ENCODE measurements around the gene PHGDH. TPM values are rescaled to one million over a fixed set of nuclear protein-coding genes. Genes with fewer than 3 reads are reported as not detected.

Gene PHGDH
- total RNA-seq, 1 donor from 2014 or later: 151 TPM

- Mint-ChIP-seq H3K27ac (no peak overlapping the region), H3K27me3 (ENCODE audit: low read depth) (no peaks in the 10 kb centered on the region), H3K4me1 (peaks cover 21% of the 10 kb centered on the region), H3K36me3 (no peaks in the 10 kb centered on the region), H3K4me3 (no peak overlapping the region), H3K9me3 (peaks cover 8% of the 10 kb centered on the region)
- no peak for DNase-seq (ENCODE audit: low spot score in 2 of 2, unreplicated experiment in 2 of 2)
- TF ChIP-seq CTCF (IDR thresholded peaks at IDR 0.05; ENCODE audit: unreplicated experiment): no peak
Observed at GRCh38 chr1:119679223-119679622, 32.5 kb upstream of the PHGDH start.

- H3K27ac Mint-ChIP-seq: no peak overlapping the region
- H3K9me3 Mint-ChIP-seq: peaks cover 8% of the 10 kb centered on the region
- no peak for DNase-seq (ENCODE audit: low spot score in 2 of 2, unreplicated experiment in 2 of 2)
- no peak overlapping the region for H3K4me3 Mint-ChIP-seq
- H3K36me3 Mint-ChIP-seq: no peaks in the 10 kb centered on the region
- no peak for TF ChIP-seq CTCF (IDR thresholded peaks at IDR 0.05; ENCODE audit: unreplicated experiment)
- no peaks in the 10 kb centered on the region for H3K27me3 Mint-ChIP-seq (ENCODE audit: low read depth)
- H3K4me1 Mint-ChIP-seq: peaks cover 17% of the 10 kb centered on the region
Observed at GRCh38 chr1:119680193-119680592, 31.5 kb upstream of the PHGDH start.

GRCh38 chr1:119680723-119681122 lies 31.0 kb upstream of the PHGDH start:
- Mint-ChIP-seq H3K4me1 (peaks cover 18% of the 10 kb centered on the region), H3K36me3 (no peaks in the 10 kb centered on the region), H3K4me3 (no peak overlapping the region), H3K9me3 (peaks cover 8% of the 10 kb centered on the region), H3K27me3 (ENCODE audit: low read depth) (no peaks in the 10 kb centered on the region), H3K27ac (no peak overlapping the region)
- DNase-seq (ENCODE audit: low spot score in 2 of 2, unreplicated experiment in 2 of 2): no peak
- no peak for TF ChIP-seq CTCF (IDR thresholded peaks at IDR 0.05; ENCODE audit: unreplicated experiment)

- Mint-ChIP-seq H3K9me3 (peaks cover 8% of the 10 kb centered on the region), H3K4me3 (no peak overlapping the region), H3K36me3 (no peaks in the 10 kb centered on the region), H3K27ac (no peak overlapping the region), H3K27me3 (ENCODE audit: low read depth) (no peaks in the 10 kb centered on the region), H3K4me1 (peaks cover 22% of the 10 kb centered on the region)
- no peak for DNase-seq (ENCODE audit: low spot score in 2 of 2, unreplicated experiment in 2 of 2)
- no peak for TF ChIP-seq CTCF (IDR thresholded peaks at IDR 0.05; ENCODE audit: unreplicated experiment)
Observed at GRCh38 chr1:119681560-119681959, 30.2 kb upstream of the PHGDH start.

GRCh38 chr1:119682141-119682540 lies 29.6 kb upstream of the PHGDH start:
- no peak for TF ChIP-seq CTCF (IDR thresholded peaks at IDR 0.05; ENCODE audit: unreplicated experiment)
- no peak overlapping the region for H3K4me3 Mint-ChIP-seq
- H3K27ac Mint-ChIP-seq: no peak overlapping the region
- no peaks in the 10 kb centered on the region for H3K27me3 Mint-ChIP-seq (ENCODE audit: low read depth)
- H3K4me1 Mint-ChIP-seq: peaks cover 27% of the 10 kb centered on the region
- H3K9me3 Mint-ChIP-seq: peaks cover 8% of the 10 kb centered on the region
- no peak for DNase-seq (ENCODE audit: low spot score in 2 of 2, unreplicated experiment in 2 of 2)
- no peaks in the 10 kb centered on the region for H3K36me3 Mint-ChIP-seq

GRCh38 chr1:119683893-119684292 lies 27.8 kb upstream of the PHGDH start:
- H3K9me3 Mint-ChIP-seq: peaks cover 8% of the 10 kb centered on the region

More at GRCh38 chr1:119683893-119684292, 27.8 kb upstream of the PHGDH start:
- DNase-seq (ENCODE audit: low spot score in 2 of 2, unreplicated experiment in 2 of 2): no peak
- no peak for TF ChIP-seq CTCF (IDR thresholded peaks at IDR 0.05; ENCODE audit: unreplicated experiment)
- Mint-ChIP-seq H3K36me3 (no peaks in the 10 kb centered on the region), H3K27me3 (ENCODE audit: low read depth) (no peaks in the 10 kb centered on the region), H3K27ac (no peak overlapping the region), H3K4me3 (no peak overlapping the region), H3K4me1 (peaks cover 39% of the 10 kb centered on the region)
